RPMI7951 (cell line): ENCODE measurements around the gene DNM1. TPM values are rescaled to one million over a fixed set of nuclear protein-coding genes. Genes with fewer than 3 reads are reported as not detected.
"Not testable (repeated sequence)": the region's sequence is repeated elsewhere in the genome, so short reads cannot be mapped to it uniquely, and the experiment has no call there.

Experiments used
- DNase-seq: peaks from one replicate; pipeline ENCODE4 v3.0.0-alpha.2; 2012; ENCODE audit warnings: low read depth
- total RNA-seq: library from RNA; depleted of rRNA; stranded (reverse); fragments of >200 nt; shearing (Covaris generic); gene quantifications from 2 replicates; pipeline ENCODE4 v1.2.3, GENCODE V29; 2014

The DNM1 gene
- total RNA-seq, 1 experiment from 2014 or later = 16.1 TPM

- DNase-seq = no peak
These were observed 21.7 kb downstream of the DNM1 start for GRCh38 chr9:128224877-128225276.

DNA sequence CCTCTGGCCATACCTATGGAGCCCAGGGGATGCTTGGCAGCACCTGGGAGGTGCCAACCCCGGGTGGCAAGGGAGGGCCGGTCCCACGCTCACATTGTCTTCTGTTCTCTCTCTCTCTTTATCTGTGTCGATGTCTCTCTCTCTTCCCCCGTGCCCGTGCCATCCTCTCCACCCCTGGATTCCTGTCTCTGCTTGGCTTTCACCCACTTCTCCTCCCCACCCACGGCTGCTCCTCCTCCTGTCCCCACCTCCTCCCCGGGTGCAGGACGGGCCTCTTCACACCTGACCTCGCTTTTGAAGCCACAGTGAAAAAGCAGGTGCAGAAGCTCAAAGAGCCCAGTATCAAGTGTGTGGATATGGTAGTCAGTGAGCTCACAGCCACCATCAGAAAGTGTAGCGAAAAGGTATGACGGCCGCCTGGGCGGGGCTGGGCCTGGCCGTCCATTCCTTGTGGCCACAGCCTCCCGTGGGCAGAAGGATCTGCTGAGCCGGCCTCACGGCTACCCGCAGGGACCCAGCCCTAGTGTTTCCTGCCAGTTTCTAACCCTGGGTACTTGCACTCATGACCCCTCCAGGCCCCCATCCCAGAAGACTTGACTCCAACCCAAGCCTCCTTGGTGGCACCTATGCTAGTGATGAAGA, 22.7 kb downstream of the DNM1 start:
- no peak for DNase-seq

- no peak for DNase-seq
These were observed 23.2 kb downstream of the DNM1 start for GRCh38 chr9:128226412-128226801.

GRCh38 chr9:128230897-128231296, 27.7 kb downstream of the DNM1 start:
- DNase-seq = not testable (repeated sequence)

DNA sequence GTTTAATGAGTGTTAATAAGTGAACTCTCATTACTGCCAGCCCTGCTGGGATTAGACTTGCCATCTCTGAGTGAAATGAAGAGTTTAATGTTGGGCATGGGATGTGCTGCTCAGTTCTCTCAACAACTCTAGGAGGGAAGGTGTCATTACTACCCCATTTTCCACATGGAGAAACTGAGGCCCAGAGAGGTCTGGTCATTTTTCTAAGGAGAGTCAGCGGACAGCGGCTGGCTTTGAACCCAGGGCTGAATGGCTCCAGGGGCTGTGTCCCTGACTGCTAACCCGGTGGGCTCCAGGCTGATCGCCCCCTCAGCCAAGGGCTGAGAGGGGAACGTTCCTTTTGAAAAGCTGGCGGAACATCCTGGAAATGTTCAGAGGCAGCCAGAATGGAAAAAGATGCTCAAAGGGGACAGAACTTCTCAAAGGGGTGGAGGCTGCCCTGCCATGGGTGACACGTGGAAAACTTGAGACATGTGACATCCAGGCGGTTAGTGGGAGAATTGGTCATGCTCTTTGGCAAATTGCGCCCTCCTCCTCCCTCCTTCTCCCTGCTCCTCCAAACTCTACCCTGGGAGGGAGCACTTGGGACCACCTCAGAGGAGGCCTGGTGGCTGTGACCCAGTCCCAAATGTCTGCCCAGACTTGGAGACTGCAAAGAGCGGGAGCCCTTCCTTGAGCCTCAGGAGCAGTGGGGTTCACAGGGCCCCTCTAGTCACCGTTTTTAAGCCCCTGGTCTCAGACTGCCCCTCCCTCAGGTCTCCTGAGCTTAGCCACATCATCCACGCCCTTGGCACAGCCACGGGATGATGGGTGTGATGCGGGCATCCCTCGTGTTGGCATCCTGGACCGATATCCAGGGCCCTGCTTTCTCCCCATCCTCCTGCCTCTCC, 28.7 kb downstream of the DNM1 start:
- no peak for DNase-seq

DNA sequence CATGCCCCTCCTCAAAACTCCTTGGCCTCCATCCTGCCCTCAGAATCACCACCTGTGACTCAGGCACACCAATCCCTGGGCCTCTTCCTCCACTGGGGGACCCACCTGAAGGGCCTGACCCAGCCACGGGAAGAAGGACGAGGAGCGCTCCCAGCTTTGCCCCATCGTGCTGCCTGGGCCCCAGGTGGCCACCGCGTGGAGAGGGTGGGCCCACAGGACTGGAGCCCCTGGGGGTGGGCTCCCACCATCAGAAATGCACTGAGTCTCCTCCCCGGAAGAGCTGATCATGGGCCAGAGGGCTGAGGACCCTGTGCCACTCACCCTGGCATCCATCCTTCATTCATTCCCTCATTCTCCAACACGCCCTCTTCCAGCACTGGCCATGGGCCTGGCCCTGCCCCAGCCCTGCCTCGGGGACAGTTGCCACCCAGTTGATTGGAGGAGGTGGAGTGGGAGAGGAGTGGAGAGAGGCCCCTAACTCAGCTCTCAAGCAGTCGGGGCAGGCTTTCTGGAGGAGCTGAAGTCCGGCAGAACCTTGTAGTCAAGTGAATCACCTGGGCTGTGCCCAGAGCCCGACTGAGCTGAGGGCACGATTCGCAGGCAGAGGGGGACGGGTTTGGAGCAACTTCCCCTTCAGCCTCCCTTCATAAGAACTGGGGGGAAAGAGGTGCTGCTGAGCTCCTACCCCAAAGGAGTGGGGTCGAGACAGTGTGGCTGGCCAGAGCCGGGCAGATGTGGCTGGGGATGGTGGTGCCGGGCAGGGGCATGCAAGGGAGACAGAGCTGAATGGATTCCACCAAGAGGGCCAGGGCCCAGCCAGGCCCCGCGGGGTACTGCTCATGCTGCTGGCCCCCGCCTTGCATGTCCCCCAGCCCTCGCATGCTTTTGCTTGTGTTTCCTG, 29.6 kb downstream of the DNM1 start:
- DNase-seq = no peak

- no peak for DNase-seq
These were observed 30.7 kb downstream of the DNM1 start for GRCh38 chr9:128233817-128234406.

DNA sequence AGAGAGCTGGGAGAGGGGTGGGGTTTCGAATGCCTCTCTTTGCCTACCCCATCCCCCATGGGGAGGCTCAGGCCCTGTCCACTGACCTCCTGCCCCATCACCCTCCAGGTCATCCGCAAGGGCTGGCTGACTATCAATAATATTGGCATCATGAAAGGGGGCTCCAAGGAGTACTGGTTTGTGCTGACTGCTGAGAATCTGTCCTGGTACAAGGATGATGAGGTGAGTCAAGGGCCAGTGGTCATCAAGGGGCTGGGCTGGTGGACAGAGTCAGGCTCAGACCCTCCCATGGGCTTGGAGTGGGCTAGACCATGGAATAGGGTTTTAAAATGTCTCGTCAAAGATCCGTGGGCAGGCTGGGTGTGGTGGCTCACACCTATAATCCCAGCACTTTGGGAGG, 38.9 kb downstream of the DNM1 start:
- DNase-seq = no peak

DNA sequence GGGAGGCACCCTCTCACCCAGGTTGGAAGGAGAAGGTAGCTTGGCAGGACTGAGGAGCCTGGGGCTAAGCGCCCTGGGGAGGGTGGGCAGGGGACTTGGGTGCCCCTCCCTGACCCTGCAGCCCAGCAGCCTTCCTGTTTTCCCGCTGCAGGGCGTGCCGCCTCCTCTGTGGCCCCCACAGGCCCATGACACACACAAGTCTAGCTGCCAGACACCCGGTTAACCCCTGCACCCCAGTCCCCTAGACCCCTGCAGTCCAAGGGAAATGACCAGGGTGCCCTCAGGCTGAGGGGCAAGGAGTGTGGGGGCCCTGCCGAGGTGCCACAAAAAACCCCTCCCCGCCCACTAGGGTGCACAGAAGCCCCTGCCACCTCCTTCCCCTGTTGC, 39.6 kb downstream of the DNM1 start:
- DNase-seq = peak; percentile 34

DNA sequence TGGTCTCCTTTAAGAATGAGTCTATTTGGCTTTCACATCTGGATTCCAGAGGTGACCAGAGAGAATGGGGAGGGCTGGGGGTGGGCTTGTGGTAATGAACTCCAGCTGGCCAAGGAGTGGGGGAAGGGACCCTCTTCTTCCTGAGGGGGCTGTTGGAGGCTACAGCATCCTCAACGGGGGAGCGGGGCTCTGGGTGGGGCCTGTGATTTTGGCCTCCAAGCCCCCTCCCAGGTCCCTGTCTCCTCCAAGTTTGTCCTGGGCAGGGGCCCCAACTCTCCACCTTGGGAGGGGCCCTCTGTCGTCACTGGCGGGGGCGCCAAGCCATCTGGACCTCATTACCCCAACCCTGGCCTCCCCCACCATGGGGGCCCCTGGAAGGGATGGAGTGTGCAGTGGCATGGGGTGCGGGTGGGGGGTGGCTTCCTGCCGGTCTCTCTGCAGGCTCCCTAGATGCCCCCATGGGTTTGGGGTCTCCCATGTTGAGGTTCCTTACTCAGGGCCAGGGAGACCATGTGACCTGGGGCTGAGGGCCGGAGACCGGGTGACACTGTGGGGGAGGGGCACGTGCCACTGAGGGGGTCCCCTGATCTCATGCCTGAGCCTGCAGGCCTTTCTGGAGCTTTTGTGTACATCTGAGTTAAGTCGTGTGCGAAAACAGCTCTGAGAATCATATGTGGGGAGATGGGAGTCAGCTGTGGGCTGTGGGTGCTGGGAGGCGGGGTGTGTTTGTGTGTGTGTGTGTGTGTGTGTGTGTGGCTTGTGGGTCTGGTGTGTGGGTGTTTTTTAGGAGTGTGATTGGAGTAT, 40.2 kb downstream of the DNM1 start:
- peak; percentile 42 for DNase-seq

DNA sequence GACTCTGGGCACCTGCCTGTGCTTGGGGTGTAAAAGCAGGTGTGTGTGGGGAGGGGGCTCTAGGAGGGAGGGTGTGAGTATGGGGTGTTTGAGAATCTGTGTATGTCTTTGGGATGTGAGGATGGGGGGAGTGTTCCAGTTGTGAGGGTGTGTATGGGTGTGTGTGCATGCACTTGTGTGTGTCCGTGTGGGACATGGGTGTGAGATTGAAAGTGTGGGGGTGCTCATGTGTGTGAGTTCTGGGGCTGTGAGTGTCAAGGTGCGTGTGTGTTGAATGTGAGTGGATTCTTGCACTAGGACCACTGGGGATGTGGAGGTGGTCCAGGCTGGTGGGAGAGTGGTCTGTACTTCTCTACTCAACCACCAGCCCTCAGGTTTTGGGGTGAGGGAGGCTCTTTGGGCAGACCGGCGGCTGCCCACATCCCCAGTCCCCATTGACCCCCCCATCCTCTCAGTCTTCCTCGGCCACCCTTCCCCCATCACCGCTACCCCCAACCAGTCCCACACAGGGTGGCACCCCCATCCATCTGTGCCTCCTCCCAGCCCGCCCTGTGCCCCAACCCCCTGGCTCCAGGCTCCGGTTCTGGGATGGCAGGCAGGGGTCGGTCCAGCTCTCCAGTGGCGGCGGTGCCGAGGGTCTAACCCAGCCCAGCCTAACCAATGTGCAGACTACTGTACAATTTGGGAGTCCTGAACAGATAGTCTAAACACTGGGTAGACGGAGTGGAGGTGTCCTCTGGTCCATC, 41.1 kb downstream of the DNM1 start:
- DNase-seq = no peak

DNA sequence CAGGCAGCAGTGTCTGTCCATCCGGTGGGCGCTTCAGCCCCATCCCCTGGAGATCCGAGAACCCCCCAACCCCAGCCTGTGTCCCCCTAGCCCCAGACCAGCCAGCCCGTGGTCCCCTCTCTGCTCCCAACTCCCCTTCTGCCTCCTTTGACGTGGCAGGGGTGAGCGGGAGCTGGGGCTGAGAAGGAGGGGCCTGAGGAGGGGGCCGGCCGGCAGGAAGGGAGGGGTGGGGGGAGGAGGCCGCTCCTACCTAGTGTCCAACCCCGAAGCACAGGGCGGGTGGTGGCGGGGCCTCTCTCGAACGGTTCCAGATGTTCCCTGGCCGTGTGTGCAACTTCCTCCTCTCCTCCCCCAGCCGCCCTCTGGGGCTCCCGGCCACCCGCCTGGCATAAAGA, 41.7 kb downstream of the DNM1 start:
- DNase-seq = peak; percentile 92

DNA sequence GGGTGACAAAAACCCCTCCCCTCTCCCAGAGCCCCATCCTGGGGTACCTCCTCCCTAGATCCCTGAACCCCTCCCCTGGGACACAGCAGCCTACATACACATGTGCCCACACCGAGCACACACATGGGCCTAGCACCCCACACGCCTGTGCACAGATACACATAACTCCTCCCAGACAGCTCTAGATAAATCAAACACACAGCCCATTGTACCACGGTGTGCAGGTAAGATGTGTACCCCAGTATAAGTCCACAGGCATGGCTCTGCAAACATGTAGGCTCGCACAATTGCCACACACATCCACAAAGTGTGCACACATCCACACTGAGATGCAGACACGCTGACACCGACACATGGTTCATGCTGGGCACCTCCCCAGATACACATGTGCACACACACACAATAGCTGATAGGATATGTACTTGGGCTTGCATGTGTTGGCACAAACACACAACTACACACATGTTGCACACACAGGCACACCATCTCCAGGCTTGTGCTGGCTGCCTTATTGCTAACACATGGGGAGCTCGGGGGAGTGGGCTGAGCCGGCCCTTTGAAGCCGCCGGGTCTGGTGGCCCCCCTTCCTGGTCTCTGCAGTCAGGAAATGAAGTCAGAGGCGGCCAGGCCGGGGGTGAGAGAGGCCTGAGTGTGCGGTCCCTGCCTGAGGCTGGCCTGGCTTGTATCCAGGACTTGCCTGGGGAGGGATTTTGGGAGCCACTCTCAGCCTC, 42.4 kb downstream of the DNM1 start:
- peak; percentile 84 for DNase-seq

DNA sequence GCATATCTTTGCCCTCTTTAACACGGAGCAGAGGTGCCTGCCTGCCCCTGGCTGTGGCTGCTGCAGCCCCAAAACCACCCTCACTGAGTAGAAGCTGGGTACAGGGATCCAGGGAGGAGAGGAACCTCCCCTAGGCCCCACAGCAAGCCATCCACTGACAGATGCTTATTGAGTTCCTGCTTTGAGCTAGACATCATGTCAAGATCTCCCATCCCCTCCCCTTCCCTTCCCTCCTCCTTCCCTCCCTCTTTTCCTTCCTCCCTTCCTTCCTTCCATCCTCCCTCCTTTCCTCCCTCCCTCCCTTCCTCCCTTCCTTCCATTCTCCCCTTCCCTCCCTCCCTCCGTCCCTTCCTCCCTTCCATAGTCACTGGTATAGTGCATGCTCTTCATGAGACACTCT, 43.3 kb downstream of the DNM1 start:
- no peak for DNase-seq

- no peak for DNase-seq
These were observed 44.1 kb downstream of the DNM1 start for GRCh38 chr9:128247226-128247803.

DNA sequence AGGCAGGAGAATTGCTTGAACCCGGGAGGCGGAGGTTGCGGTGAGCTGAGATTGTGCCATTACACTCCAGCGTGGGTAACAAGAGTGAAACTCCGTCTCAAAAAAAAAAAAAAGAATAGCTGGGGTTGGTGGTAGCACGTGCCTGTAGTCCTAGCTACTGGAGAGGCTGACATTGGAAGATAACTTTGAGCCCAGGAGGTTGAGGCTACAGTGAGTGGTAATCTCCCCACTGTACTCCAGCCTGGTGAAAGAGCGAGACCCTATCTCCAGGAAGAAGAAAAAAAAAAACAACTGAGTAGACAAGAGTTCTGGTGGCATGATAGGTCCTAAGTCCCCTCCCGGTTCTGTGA, 46.4 kb downstream of the DNM1 start:
- no peak for DNase-seq

GRCh38 chr9:128249908-128250838, 47.0 kb downstream of the DNM1 start:
- peak; percentile 32 for DNase-seq
